T47D (cell line): Measurements from ENCODE around the gene ZNF284.

Experiments used
- DNase-seq, 2 experiments: peaks; one replicate each; pipeline versions ENCODE4 v3.0.0 to v3.0.0-alpha.2; 2011 to 2012; ENCODE audit warnings: low read depth in 1 of 2, low spot score in 1 of 2
- JUND ChIP-seq: IDR thresholded peaks from 2 replicates; pipeline ENCODE4 v1.6.1; 2012; ENCODE audit warnings: low read depth
- in situ Hi-C: cut with HindIII; loops from 2 replicates; pipeline ENCODE4 v1.10.0; 2016; ENCODE audit warnings: low sequenced_read_pairs, low pct_unique_long_range_greater_than_20kb

Gene ZNF284

DNA sequence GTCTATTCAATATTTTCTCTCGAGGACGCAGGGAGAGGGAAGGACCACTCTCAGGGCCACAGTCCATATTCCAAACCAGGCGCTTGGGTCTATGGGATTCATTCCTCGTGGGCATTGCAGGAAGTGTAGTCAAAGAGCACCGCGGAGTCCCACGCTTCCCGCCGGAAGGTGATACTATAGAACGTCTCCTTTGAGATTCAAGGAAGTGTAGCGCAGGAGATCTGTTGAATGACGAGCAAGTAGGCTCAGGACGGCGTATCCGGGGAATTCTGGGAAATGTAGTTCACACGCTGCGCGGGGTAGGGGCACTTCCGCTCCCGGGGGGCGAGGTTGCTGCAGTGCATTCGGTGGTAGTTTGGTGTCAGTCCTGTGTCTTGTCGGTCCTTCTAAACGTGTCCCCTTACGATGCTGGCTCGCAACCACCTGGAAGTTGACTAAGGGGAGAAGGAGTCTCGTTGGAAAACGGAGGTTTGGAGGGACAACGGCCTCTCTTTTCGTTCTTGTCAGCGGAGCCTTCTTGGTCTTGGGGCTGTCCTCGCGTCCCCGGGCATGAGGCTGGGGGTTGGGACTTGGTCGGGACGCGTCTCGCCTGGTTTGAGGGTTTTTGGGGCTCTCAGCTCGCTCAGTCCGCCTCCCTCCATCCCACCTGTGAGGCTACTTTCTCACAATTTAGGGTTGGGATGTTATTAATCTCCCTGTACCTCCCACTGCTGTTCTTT lies at the start of gene ZNF284:
ZNF284 (plus strand) TSS at position 336 of the 719 bp plus-strand sequence. CDS start 4,231 bp downstream, outside the sequence.
- no peak for TF ChIP-seq JUND
- in situ Hi-C loops: no loop called here

DNA sequence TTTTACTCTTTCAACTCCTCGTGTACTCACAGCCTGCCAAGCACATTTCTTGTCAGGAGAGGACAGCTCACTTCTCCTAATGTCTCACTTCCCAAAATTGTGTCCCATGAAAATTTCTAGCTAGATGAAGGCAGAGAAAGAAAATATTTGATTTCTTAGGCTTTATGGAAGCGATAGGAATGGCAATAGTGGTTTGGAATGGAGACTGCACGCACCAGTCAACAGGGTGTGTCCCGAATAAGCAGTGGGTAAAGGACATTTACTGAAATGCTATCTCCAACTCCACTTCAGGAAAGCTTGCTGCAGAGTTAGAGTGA lies 47.1 kb upstream of the ZNF284 start:
- no peak for TF ChIP-seq JUND
- in situ Hi-C loops: no loop called here

More for the DNA sequence above, at the start of gene ZNF284:
- peak; percentile 68 to 91 for DNase-seq

DNA sequence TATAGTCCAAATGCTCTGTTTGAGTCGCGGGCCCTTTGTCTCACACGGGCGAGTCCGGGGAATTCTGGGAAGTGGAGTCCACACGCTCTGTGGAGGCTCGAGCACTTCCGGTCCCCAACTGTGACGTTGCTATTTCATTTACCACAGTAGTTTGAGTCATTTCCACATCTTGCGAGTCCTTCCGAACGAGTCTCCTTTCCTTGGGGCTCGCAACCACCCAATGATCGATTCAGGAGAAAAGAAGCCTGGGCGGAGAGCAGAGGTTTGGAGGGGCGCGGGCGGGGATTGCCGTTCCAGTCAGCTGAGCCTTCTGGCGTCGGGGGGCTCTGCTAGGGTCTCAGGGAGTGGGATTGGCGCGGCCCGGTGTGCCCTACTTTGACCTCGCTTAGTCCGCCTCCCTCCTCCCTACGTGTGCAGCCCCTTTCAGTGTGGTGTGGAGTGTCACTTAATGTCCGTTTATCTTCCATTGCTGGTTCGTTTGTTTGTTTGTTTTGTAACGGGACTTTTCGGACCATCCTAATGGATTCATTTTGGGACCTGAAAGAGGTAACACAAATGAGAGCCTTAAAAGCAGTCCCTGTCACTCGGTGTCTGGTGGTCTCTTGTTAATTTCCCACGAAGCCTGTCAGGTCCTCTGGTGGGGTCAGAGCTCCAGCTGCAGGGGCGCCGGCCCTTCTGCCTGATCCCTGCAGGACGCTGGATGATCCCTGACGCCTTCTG lies 46.6 kb upstream of the ZNF284 start, which contains the start of gene ZNF222:
ZNF222 (plus strand) TSS at position 163 of the 720 bp plus-strand sequence; CDS start at position 221, 58 bp downstream.
- in situ Hi-C loops: no loop called here
- peak; percentile 11 to 88 for DNase-seq
- no peak for TF ChIP-seq JUND

More for the DNA sequence above, 47.1 kb upstream of the ZNF284 start:
- no peak for DNase-seq

DNA sequence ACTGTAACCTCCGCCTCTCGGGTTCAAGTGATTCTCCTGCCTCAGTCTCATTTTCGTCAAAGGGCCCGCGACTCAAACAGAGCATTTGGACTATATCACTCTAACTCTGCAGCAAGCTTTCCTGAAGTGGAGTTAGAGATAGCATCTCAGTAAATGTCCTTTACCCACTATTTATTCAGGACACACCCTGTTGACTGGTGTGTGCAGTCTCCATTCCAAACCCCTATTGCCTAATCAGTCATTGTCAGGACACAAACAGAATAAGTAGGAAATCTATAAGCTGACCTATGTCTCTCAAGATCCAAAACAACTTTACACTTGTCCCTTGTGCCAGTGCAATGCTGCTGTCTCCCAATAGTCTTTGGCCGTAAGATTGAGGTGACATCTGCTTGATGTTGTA lies 45.3 kb upstream of the ZNF284 start:
- in situ Hi-C loops: no loop called here
- no peak for TF ChIP-seq JUND
- no peak for DNase-seq

DNA sequence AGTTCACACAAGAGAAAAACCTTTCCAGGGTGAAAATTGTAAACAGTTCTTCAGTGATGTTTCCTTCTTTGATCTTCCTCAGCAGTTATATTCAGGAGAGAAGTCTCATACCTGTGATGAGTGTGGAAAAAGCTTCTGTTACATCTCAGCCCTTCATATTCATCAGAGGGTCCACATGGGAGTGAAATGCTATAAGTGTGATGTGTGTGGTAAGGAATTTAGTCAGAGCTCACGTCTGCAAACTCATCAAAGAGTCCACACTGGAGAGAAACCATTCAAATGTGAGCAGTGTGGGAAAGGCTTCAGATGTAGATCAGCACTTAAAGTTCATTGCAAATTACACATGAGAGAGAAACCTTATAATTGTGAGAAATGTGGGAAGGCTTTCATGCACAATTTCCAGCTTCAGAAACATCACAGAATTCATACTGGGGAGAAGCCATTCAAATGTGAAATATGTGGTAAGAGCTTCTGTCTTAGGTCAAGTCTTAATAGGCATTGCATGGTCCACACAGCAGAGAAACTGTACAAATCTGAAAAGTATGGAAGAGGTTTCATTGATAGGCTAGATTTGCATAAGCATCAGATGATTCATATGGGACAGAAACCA lies 39.9 kb upstream of the ZNF284 start:
- no peak for DNase-seq
- in situ Hi-C loops: no loop called here
- TF ChIP-seq JUND: no peak

DNA sequence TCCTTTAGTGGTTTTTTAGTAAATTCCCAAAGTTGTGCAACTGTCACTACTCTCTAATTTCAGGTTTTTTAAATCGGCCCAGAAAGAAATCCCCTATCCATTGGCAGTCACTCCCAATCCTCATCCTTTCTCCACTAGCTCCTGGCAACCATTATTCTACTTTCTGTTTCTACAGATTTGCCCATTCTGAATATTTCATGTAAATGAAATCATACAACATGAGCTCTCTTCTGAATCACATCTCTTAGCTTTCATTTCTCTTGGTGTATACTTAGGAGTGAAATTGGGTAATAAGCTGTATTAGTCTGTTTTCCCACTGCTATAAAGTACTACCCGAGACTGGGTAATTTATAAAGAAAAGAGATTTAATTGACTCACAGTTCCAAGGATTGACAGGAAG lies 29.8 kb upstream of the ZNF284 start:
- DNase-seq: no peak
- no peak for TF ChIP-seq JUND
- in situ Hi-C loops: no loop called here

DNA sequence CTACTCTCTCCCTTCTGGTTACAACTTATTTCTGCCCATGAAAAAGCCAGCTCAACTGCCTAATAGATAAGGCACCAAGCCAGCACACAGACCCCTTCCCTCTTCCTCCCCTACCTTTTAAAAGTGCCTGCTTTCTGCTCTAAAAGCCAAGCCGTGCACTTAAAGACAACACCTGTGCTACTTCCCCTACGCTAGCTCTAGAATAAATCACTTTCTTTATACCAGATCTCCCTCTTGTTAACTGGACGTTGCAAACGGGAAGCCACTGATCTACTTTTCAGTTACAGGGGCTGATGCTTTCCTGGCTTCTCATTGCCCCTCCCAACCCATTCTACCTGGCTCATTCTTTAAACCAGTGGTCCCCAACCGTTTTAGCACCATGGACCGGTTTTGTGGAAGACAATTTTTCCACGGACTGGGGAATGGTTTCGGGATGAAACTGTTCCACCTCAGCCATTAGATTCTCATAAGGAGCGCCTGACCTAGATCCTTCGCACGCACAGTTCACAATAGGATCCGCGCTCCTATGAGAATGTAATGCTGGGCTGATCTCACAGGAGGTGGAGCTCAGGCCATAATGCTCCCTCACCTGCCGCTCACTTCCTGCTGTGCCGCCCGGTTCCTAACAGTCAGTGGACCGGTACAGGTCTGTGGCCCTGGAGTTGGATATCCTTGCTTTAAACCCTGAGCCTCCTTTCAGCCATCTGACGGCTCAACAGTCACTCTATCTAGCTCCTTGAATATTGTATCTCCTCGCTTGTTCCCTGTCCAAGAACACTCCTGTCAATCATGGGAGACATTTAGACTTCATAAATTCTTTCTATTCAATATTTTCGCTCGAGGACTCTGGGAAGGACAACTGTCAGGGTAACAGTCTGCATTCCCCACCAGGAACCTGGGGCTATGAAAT lies 21.0 kb upstream of the ZNF284 start:
- no peak for DNase-seq
- no peak for TF ChIP-seq JUND

DNA sequence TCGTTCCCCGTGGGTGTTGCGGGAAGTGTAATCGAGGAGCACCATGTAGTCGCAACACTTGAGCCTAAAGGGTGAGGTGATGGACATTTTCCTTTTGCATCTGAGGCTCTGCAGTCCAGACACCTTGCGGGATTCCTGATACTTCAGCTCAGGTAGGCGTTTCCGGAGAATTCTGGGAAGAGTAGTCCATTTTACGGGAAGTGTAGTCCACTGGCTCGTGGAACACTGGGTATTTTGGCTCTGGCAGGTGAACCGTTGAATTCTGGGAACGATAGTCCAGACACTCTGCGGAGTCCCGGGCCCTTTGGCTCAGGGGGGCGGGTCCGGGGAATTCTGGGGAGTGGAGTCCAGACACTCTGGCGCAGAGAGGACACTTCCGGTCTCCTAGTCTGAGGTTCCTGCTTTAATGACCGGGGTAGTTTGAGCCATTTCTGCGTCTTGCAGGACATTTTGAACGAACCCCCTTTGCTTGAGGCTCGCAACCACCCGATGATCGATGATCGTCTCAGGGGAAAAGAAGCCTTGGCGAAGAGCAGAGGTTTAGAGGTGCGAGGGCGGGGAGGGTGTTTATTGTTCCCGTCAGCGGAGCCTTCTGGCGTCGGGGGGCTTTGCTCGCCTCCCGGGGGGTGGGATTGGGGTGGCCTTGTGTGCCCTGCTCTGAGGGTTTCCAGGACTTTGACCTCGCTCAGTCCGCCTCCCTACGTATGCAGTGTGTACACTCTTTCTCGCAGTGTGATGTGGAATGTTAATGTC lies 20.1 kb upstream of the ZNF284 start, which contains the start of gene ZNF223:
ZNF223 (plus strand) TSS at position 387 of the 753 bp plus-strand sequence. CDS start 3,141 bp downstream, outside the sequence.
- in situ Hi-C loops: no loop called here
- TF ChIP-seq JUND: no peak
- peak; percentile 85 to 97 for DNase-seq

More for the DNA sequence above, 21.0 kb upstream of the ZNF284 start:
- in situ Hi-C loops: no loop called here

DNA sequence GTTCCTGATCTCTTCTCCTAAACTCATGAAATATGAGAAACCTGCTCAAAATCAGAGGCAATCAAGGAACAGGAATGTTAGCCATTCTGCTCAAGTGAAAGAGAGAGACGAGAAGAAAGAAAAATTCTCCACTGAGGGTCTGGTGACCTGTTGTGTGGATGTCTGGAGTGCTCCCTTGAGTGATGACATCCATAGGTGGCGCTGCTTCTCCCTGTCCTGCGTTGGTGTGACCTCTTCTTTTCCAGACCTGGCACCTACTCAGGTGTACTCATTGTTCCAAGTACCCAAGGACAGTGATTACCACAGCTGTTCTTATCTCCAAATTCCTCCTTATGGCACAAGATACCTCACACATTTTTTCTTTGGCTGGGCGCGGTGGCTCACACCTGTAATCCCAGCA lies 16.1 kb upstream of the ZNF284 start:
- in situ Hi-C loops: no loop called here
- TF ChIP-seq JUND: no peak
- no peak for DNase-seq

DNA sequence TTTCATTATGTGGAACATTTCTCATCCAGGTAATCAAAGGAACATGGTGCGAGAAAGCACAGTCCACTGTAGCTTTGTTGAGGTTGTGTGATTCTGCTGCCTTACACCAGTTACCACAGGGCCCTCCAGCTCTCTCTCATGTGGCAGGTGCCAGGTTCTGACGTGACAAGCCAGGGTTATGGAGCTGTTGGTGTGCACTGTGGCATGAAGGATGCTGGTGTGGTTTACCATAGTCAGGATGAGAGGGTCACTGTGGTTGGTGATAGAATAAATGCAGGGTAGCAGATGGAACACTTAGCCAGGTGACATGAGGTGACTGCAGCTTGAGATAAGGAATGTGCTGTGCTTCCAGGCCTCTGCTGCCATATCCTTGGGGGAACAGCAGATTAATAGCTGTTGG lies 12.7 kb upstream of the ZNF284 start:
- TF ChIP-seq JUND: no peak
- in situ Hi-C loops: no loop called here
- no peak for DNase-seq

DNA sequence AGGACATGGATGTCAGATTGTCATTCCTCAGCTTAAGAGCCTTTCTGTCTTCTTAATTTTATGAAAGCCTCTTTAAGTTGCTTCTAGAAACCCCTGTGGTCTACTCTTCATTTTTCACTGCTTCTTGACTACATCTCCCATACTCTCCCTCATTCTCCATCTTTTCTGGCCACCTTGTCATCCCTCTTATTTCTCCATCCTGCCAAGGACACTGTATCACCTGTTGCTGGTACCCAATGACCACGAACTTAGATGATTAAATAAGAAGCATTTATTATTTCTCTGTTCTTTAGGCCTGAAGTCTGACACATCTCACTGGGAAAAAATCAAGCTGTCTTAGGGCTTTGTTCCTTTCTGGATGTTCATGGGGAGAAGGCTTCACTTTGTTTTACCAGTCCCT lies 10.9 kb upstream of the ZNF284 start:
- no peak for DNase-seq
- TF ChIP-seq JUND: no peak
- in situ Hi-C loops: no loop called here
